B cell (primary cell): Measurements from ENCODE around the gene CDKAL1.

ENCODE experiments used
- CTCF ChIP-seq: fragments of 200-600 bp; IDR thresholded peaks from one replicate; pipeline ENCODE4 v1.8.0; 2022; ENCODE audit warnings: antibody characterized with exemption, mild to moderate bottlenecking
- EZH2 ChIP-seq: IDR thresholded peaks from 2 replicates; pipeline ENCODE4 v1.6.1; 2012; ENCODE audit warnings: borderline replicate concordance, low read depth, mild to moderate bottlenecking, moderate library complexity, low read length; ENCODE audit not compliant: insufficient read depth, poor library complexity, severe bottlenecking

- no peak for TF ChIP-seq CTCF
- TF ChIP-seq EZH2 = no peak
Measured at GRCh38 chr6:21111093-21111725, 577.0 kb downstream of the CDKAL1 start.
